Activated naive CD8-positive, alpha-beta T cell (primary cell): Measurements from ENCODE around the gene NHSL1.

Experiments used
- H3K27ac Mint-ChIP-seq: one replicate; pipeline ENCODE4 v1.8.0; 2021; ENCODE audit warnings: mixed read lengths
- H3K27me3 Mint-ChIP-seq: one replicate; pipeline ENCODE4 v1.8.0; 2021; ENCODE audit warnings: mixed read lengths
- H3K36me3 Mint-ChIP-seq: one replicate; pipeline ENCODE4 v1.8.0; 2021; ENCODE audit warnings: mixed read lengths
- H3K4me1 Mint-ChIP-seq: one replicate; pipeline ENCODE4 v1.8.0; 2021; ENCODE audit warnings: low read depth, mixed read lengths
- H3K4me3 Mint-ChIP-seq: one replicate; pipeline ENCODE4 v1.8.0; 2021; ENCODE audit warnings: mild to moderate bottlenecking, mixed read lengths
- H3K9me3 Mint-ChIP-seq: one replicate; pipeline ENCODE4 v1.8.0; 2021; ENCODE audit warnings: low read depth, mixed read lengths

NHSL1 gene

GRCh38 chr6:138467901-138468300 lies 31.4 kb downstream of the NHSL1 start:
- Mint-ChIP-seq H3K27ac (no peak overlapping the region), H3K9me3 (no peaks in the 10 kb centered on the region), H3K36me3 (no peaks in the 10 kb centered on the region), H3K4me1 (no peaks in the 10 kb centered on the region), H3K27me3 (peaks cover 4% of the 10 kb centered on the region), H3K4me3 (no peak overlapping the region)

- peaks cover 5% of the 10 kb centered on the region for H3K36me3 Mint-ChIP-seq
- no peak overlapping the region for H3K27ac Mint-ChIP-seq
- no peak overlapping the region for H3K4me3 Mint-ChIP-seq
- peaks cover 3% of the 10 kb centered on the region for H3K27me3 Mint-ChIP-seq
- H3K4me1 Mint-ChIP-seq = no peaks in the 10 kb centered on the region
- no peaks in the 10 kb centered on the region for H3K9me3 Mint-ChIP-seq
These were observed 34.2 kb downstream of the NHSL1 start for GRCh38 chr6:138465007-138465645.

GRCh38 chr6:138464085-138464484 lies 35.2 kb downstream of the NHSL1 start:
- Mint-ChIP-seq H3K4me3 (no peak overlapping the region), H3K4me1 (no peaks in the 10 kb centered on the region)

GRCh38 chr6:138461647-138462046 lies 37.6 kb downstream of the NHSL1 start:
- H3K4me1 Mint-ChIP-seq = peaks cover 3% of the 10 kb centered on the region
- peaks cover 5% of the 10 kb centered on the region for H3K36me3 Mint-ChIP-seq
- no peaks in the 10 kb centered on the region for H3K27me3 Mint-ChIP-seq
- H3K9me3 Mint-ChIP-seq = no peaks in the 10 kb centered on the region
- no peak overlapping the region for H3K27ac Mint-ChIP-seq
- no peak overlapping the region for H3K4me3 Mint-ChIP-seq

More at GRCh38 chr6:138464085-138464484, 35.2 kb downstream of the NHSL1 start:
- Mint-ChIP-seq H3K27ac (no peak overlapping the region), H3K9me3 (no peaks in the 10 kb centered on the region), H3K36me3 (peaks cover 5% of the 10 kb centered on the region), H3K27me3 (no peaks in the 10 kb centered on the region)

GRCh38 chr6:138456401-138456790 lies 42.9 kb downstream of the NHSL1 start:
- Mint-ChIP-seq H3K36me3 (no peaks in the 10 kb centered on the region), H3K4me1 (peaks cover 24% of the 10 kb centered on the region), H3K27ac (peak overlapping the region; percentile 25), H3K4me3 (peak overlapping the region; percentile 40), H3K27me3 (no peaks in the 10 kb centered on the region), H3K9me3 (no peaks in the 10 kb centered on the region)

GRCh38 chr6:138455746-138456400 lies 43.4 kb downstream of the NHSL1 start:
- Mint-ChIP-seq H3K36me3 (no peaks in the 10 kb centered on the region), H3K4me3 (peak overlapping the region; percentile 40), H3K27ac (peak overlapping the region; percentile 82), H3K4me1 (peaks cover 24% of the 10 kb centered on the region), H3K27me3 (no peaks in the 10 kb centered on the region), H3K9me3 (no peaks in the 10 kb centered on the region)

GRCh38 chr6:138454981-138455706 lies 44.1 kb downstream of the NHSL1 start:
- Mint-ChIP-seq H3K36me3 (no peaks in the 10 kb centered on the region), H3K27me3 (no peaks in the 10 kb centered on the region), H3K27ac (peak overlapping the region; percentile 82), H3K9me3 (no peaks in the 10 kb centered on the region), H3K4me1 (peaks cover 24% of the 10 kb centered on the region), H3K4me3 (peak overlapping the region; percentile 40)

- H3K4me1 Mint-ChIP-seq = peaks cover 15% of the 10 kb centered on the region
These were observed 48.3 kb downstream of the NHSL1 start for GRCh38 chr6:138451043-138451442.

GRCh38 chr6:138450445-138450844 lies 48.8 kb downstream of the NHSL1 start:
- H3K4me3 Mint-ChIP-seq = no peak overlapping the region
- peaks cover 1% of the 10 kb centered on the region for H3K27me3 Mint-ChIP-seq
- H3K9me3 Mint-ChIP-seq = no peaks in the 10 kb centered on the region
- no peaks in the 10 kb centered on the region for H3K36me3 Mint-ChIP-seq
- peaks cover 9% of the 10 kb centered on the region for H3K4me1 Mint-ChIP-seq
- no peak overlapping the region for H3K27ac Mint-ChIP-seq

More at GRCh38 chr6:138451043-138451442, 48.3 kb downstream of the NHSL1 start:
- Mint-ChIP-seq H3K36me3 (no peaks in the 10 kb centered on the region), H3K4me3 (no peak overlapping the region), H3K27ac (no peak overlapping the region), H3K27me3 (peaks cover 1% of the 10 kb centered on the region), H3K9me3 (no peaks in the 10 kb centered on the region)

- Mint-ChIP-seq H3K4me1 (no peaks in the 10 kb centered on the region), H3K27ac (no peak overlapping the region), H3K4me3 (no peak overlapping the region), H3K36me3 (no peaks in the 10 kb centered on the region), H3K9me3 (no peaks in the 10 kb centered on the region), H3K27me3 (peaks cover 3% of the 10 kb centered on the region)
These were observed 52.5 kb downstream of the NHSL1 start for GRCh38 chr6:138446821-138447220.

GRCh38 chr6:138443979-138444378 lies 55.3 kb downstream of the NHSL1 start:
- Mint-ChIP-seq H3K27me3 (peaks cover 3% of the 10 kb centered on the region), H3K36me3 (no peaks in the 10 kb centered on the region), H3K4me3 (no peak overlapping the region), H3K9me3 (no peaks in the 10 kb centered on the region), H3K27ac (no peak overlapping the region), H3K4me1 (no peaks in the 10 kb centered on the region)

- Mint-ChIP-seq H3K27me3 (peaks cover 3% of the 10 kb centered on the region), H3K27ac (no peak overlapping the region), H3K4me1 (no peaks in the 10 kb centered on the region), H3K9me3 (no peaks in the 10 kb centered on the region), H3K4me3 (no peak overlapping the region), H3K36me3 (no peaks in the 10 kb centered on the region)
These were observed 56.6 kb downstream of the NHSL1 start for GRCh38 chr6:138442663-138443062.

GRCh38 chr6:138441965-138442364 lies 57.3 kb downstream of the NHSL1 start:
- Mint-ChIP-seq H3K27ac (no peak overlapping the region), H3K36me3 (no peaks in the 10 kb centered on the region), H3K9me3 (no peaks in the 10 kb centered on the region), H3K4me1 (no peaks in the 10 kb centered on the region), H3K4me3 (no peak overlapping the region), H3K27me3 (peaks cover 3% of the 10 kb centered on the region)

GRCh38 chr6:138440758-138441357 lies 58.4 kb downstream of the NHSL1 start:
- Mint-ChIP-seq H3K4me1 (no peaks in the 10 kb centered on the region), H3K4me3 (no peak overlapping the region), H3K27me3 (peaks cover 2% of the 10 kb centered on the region), H3K27ac (no peak overlapping the region), H3K9me3 (no peaks in the 10 kb centered on the region), H3K36me3 (no peaks in the 10 kb centered on the region)

GRCh38 chr6:138440296-138440695 lies 59.0 kb downstream of the NHSL1 start:
- H3K4me3 Mint-ChIP-seq = no peak overlapping the region
- H3K9me3 Mint-ChIP-seq = no peaks in the 10 kb centered on the region
- H3K36me3 Mint-ChIP-seq = no peaks in the 10 kb centered on the region
- peaks cover 2% of the 10 kb centered on the region for H3K27me3 Mint-ChIP-seq
- no peak overlapping the region for H3K27ac Mint-ChIP-seq
- H3K4me1 Mint-ChIP-seq = no peaks in the 10 kb centered on the region
